GM21529 (cell line): Measurements from ENCODE around the gene HIF1A.
A peak's percentile ranks its signal among the peaks of the same experiment; 100 is the strongest.
"Not testable (repeated sequence)": the region's sequence is repeated elsewhere in the genome, so short reads cannot be mapped to it uniquely, and the experiment has no call there.

ENCODE experiments used
- ATAC-seq: cut with Tn5 transposase; IDR thresholded peaks from one replicate; pipeline ENCODE4 v1.9.1; 2021; ENCODE audit not compliant: unreplicated experiment

HIF1A gene

GRCh38 chr14:61744238-61744637 is 48.9 kb downstream of the HIF1A start:
- ATAC-seq, result no peak

- not testable (repeated sequence) for ATAC-seq
These were observed 51.0 kb downstream of the HIF1A start for GRCh38 chr14:61746346-61746745.

GRCh38 chr14:61746881-61747280 is 51.6 kb downstream of the HIF1A start:
- peak; percentile 23 for ATAC-seq

GRCh38 chr14:61747342-61747741 is 52.0 kb downstream of the HIF1A start:
- ATAC-seq, result no peak

GRCh38 chr14:61749264-61749663 is 54.0 kb downstream of the HIF1A start:
- ATAC-seq, result no peak

- ATAC-seq, result no peak
These were observed 54.6 kb downstream of the HIF1A start for GRCh38 chr14:61749867-61750266.

- peak; percentile 88 for ATAC-seq
These were observed 55.6 kb downstream of the HIF1A start for GRCh38 chr14:61750708-61751474.

GRCh38 chr14:61751475-61751989 is 56.2 kb downstream of the HIF1A start:
- no peak for ATAC-seq

GRCh38 chr14:61752626-61753025 is 57.3 kb downstream of the HIF1A start:
- ATAC-seq, result peak; percentile 51

- no peak for ATAC-seq
These were observed 58.3 kb downstream of the HIF1A start for GRCh38 chr14:61753631-61754030.

GRCh38 chr14:61754627-61755381 is 59.5 kb downstream of the HIF1A start:
- no peak for ATAC-seq

- ATAC-seq, result not testable (repeated sequence)
These were observed 60.0 kb downstream of the HIF1A start for GRCh38 chr14:61755382-61755742.

GRCh38 chr14:61756135-61756534 is 60.8 kb downstream of the HIF1A start:
- ATAC-seq, result no peak

- no peak for ATAC-seq
These were observed 64.6 kb downstream of the HIF1A start for GRCh38 chr14:61759878-61760277.

GRCh38 chr14:61761557-61761956 is 66.2 kb downstream of the HIF1A start:
- ATAC-seq, result no peak

- peak; percentile 99 for ATAC-seq
These were observed 66.9 kb downstream of the HIF1A start, which contains the start of gene SNAPC1 for GRCh38 chr14:61761959-61762786. Gene SNAPC1 (plus strand): TSS chr14:61762420. CDS start chr14:61762461, 41 bp downstream.

- ATAC-seq, result no peak
These were observed 69.2 kb downstream of the HIF1A start for GRCh38 chr14:61764342-61765122.

GRCh38 chr14:61765225-61765943 is 70.1 kb downstream of the HIF1A start:
- ATAC-seq, result no peak

- no peak for ATAC-seq
These were observed 70.8 kb downstream of the HIF1A start for GRCh38 chr14:61766151-61766550.

- no peak for ATAC-seq
These were observed 72.9 kb downstream of the HIF1A start for GRCh38 chr14:61768240-61768639.
